Left ventricle myocardium inferior (tissue), 1 donor: ENCODE results near the gene MEIS1. TPM values are rescaled to one million over a fixed set of nuclear protein-coding genes. Genes with fewer than 3 reads are reported as not detected.
A peak's percentile ranks its signal among the peaks of the same experiment; 100 is the strongest.

Experiments
- DNase-seq: peaks from one replicate; pipeline ENCODE4 v3.0.0-alpha.2; 2020
- H3K27ac ChIP-seq: fragments of 200-600 bp; replicated peaks from 2 replicates; pipeline ENCODE4 v1.8.0; 2021
- H3K27me3 ChIP-seq: fragments of 200-600 bp; 2 replicates; pipeline ENCODE4 v1.8.0; 2021; ENCODE audit warnings: low read depth
- H3K36me3 ChIP-seq: fragments of 200-600 bp; 2 replicates; pipeline ENCODE4 v1.8.0; 2021
- H3K4me1 ChIP-seq: fragments of 200-600 bp; 2 replicates; pipeline ENCODE4 v1.8.0; 2021
- H3K4me3 ChIP-seq: fragments of 200-600 bp; 2 replicates; pipeline ENCODE4 v1.8.0; 2021; ENCODE audit warnings: mild to moderate bottlenecking, moderate library complexity
- H3K9me3 ChIP-seq: fragments of 200-600 bp; replicated peaks from 2 replicates; pipeline ENCODE4 v1.8.0; 2021
- intact Hi-C: fragments of 100-400 bp; cut with micrococcal nuclease; formaldehyde crosslinking; loops from one replicate; pipeline ENCODE4 v1.11.0; 2022
- total RNA-seq: library from RNA; stranded (reverse); fragmentation: NEBNext Ultra II Directional; extraction: Animal tissue kit (Norgen Biotek cat#: 25700); gene quantifications from one replicate; pipeline ENCODE4 v1.2.1, GENCODE V29; 2021
- TF ChIP-seq, protein P1 (sequence below): fragments of 200-600 bp; IDR thresholded peaks from 2 replicates; pipeline ENCODE4 v1.8.0; 2021; ENCODE audit warnings: antibody characterized with exemption, mild to moderate bottlenecking, borderline replicate concordance
- donor health status: DM: no; HTN: yes; CAD: no; lungs with severe emphysema.

MEIS1 gene
- total RNA-seq, 1 donor from 2014 or later, result 38.0 TPM

DNA sequence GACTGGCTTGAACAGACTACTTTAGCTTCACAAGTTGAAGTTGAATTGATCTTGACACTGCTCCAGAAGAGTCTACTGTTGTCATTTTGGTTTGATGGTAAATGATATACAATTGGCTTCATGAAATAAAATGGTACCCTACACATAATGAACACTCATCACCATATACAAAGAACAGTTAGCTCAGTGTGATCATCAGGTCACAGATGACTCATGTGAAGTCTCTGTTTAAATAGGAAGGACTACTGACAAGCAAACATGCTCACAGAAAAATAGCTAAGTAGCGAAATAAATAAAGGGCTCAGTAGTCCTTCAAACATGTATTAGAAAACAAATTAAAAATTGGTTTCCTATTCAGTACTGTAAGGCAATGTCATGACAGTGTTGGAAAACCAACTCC lies 96.2 kb downstream of the MEIS1 start:
- Histone ChIP-seq H3K4me1 (peaks cover 66% of the 10 kb centered on the region), H3K27ac (no peak overlapping the region)

DNA sequence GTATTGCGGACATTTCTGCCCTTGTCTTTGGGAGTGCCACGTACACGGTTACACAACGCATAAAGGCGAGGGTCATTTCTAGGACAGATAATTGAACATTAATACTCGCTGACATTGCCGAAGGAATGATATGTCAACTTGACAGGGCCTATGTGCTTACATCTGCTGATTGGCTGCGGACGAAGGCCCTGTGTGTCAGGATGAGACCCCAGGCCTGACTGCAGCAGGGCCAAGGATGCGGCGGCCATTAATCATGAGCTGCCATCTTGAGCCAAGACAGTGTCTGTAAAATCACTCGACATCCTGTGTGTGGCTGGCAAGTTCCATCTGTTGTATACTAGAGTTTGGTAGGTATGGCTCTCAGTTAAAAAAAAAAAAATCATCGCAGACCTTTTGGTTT lies 96.6 kb downstream of the MEIS1 start:
- no peak for DNase-seq
- intact Hi-C loops, result no loop called here
- Histone ChIP-seq H3K4me1 (peaks cover 66% of the 10 kb centered on the region), H3K4me3 (no peak overlapping the region), H3K27ac (no peak overlapping the region), H3K27me3 (no peaks in the 10 kb centered on the region), H3K36me3 (no peaks in the 10 kb centered on the region), H3K9me3 (no peaks in the 10 kb centered on the region)
- TF ChIP-seq, protein P1, sequence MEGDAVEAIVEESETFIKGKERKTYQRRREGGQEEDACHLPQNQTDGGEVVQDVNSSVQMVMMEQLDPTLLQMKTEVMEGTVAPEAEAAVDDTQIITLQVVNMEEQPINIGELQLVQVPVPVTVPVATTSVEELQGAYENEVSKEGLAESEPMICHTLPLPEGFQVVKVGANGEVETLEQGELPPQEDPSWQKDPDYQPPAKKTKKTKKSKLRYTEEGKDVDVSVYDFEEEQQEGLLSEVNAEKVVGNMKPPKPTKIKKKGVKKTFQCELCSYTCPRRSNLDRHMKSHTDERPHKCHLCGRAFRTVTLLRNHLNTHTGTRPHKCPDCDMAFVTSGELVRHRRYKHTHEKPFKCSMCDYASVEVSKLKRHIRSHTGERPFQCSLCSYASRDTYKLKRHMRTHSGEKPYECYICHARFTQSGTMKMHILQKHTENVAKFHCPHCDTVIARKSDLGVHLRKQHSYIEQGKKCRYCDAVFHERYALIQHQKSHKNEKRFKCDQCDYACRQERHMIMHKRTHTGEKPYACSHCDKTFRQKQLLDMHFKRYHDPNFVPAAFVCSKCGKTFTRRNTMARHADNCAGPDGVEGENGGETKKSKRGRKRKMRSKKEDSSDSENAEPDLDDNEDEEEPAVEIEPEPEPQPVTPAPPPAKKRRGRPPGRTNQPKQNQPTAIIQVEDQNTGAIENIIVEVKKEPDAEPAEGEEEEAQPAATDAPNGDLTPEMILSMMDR, result no peak

More for the DNA sequence above, 96.2 kb downstream of the MEIS1 start:
- Histone ChIP-seq H3K27me3 (no peaks in the 10 kb centered on the region), H3K4me3 (no peak overlapping the region), H3K36me3 (no peaks in the 10 kb centered on the region), H3K9me3 (no peaks in the 10 kb centered on the region)
- intact Hi-C loops, result no loop called here
- no peak for DNase-seq
- TF ChIP-seq, protein P1, result no peak

DNA sequence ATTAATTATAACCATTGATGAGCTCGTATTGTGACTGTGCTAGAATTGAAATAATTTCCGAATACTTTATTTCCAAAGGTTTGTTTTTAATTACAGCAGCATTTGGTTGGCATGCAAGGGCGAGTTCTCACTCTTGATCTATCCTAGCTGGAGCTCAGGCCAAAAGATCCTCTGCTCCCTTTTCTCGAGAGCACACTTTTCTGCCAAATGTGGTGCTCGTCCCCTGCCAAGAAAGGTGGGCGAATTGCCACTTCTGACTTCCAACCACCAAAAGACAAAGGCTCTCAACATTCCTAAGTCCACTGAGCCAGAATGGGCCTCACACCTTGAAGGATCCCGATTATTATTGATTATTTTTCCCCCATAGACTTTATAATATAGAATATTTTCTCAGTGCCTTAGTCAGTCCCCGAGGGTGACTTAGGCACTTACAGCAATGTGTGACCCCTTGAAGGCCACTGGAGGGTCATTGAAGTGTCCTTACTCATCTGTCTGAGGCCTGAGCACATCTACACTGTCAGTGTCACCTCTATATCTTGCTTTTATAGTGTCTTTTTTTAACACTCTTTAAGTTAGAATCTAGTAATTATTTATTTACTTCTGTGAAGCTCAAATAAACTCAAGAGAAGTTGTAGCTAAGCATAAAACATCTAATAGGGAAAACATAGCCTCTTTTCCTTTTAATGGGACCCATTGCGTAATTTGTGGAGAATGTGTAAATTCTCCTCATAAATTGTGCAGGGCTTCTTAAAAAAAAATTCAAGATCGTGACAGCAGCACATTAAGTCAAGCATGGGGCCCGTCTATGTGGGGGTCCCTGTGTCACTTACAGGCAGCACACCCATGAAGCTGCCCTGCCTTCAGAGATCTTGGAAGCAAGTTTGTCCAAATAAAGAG lies 98.3 kb downstream of the MEIS1 start:
- DNase-seq, result no peak
- peaks cover 75% of the 10 kb centered on the region for H3K4me1 ChIP-seq
- peak overlapping the region; percentile 31 for H3K27ac ChIP-seq

DNA sequence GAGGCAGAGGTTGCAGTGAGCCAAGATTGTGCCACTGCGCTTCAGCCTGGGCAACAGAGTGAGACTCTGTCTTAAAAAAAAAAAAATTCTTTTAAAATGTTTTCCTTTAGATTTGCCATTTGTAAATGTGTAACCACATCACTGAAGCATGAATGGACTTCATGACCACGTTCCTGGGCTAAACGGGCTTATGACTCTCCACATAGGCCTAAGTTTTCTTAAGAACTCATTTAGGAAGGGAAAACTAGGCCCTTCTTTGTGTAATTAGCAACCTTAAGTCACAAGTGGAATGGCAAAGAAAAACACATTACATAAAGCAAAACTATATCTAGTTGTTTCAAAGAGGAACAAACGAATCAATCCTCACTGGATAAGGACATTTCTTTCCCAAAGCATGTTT lies 99.5 kb downstream of the MEIS1 start:
- Histone ChIP-seq H3K4me1 (peaks cover 75% of the 10 kb centered on the region), H3K9me3 (no peaks in the 10 kb centered on the region), H3K27ac (no peak overlapping the region), H3K27me3 (no peaks in the 10 kb centered on the region), H3K36me3 (no peaks in the 10 kb centered on the region), H3K4me3 (no peak overlapping the region)
- TF ChIP-seq, protein P1, result no peak
- intact Hi-C loops, result no loop called here
- no peak for DNase-seq

More for the DNA sequence above, 98.3 kb downstream of the MEIS1 start:
- Histone ChIP-seq H3K9me3 (no peaks in the 10 kb centered on the region), H3K4me3 (no peak overlapping the region), H3K36me3 (no peaks in the 10 kb centered on the region), H3K27me3 (no peaks in the 10 kb centered on the region)
- intact Hi-C loops, result no loop called here
- TF ChIP-seq, protein P1, result no peak

DNA sequence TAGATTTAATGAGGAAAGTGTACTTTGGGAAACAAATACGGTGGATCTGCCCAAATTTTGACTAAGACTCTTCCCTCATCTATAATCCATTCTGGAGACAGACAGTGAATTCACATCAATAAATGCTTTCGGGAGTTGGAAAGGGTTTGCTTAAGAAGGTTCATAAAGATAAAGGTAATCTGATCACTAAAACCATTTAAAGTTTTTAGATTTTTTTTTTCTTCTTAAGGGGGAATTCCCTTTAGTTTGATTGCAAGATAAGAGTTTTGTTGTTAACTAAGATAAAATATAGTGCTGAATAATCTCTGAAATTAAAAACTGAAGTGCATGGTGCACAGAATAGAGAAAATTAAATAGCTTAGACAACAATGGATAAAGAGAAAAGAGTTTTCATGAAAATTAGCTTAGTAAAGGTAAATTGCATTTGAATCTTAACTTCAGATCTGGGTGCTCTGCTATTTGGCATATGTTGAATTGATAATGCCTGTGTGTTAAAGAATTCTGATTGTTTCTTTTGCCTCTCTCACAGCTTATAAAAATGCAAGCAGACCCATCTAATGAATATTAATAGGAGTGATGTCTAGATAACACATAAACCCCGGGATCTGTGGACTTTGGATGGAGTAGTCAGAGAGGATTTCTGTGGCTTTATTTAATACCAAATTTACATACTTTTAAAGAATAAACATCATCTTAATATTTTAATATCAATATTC lies 100.8 kb downstream of the MEIS1 start:
- Histone ChIP-seq H3K4me1 (peaks cover 81% of the 10 kb centered on the region), H3K27ac (no peak overlapping the region), H3K9me3 (no peaks in the 10 kb centered on the region), H3K27me3 (no peaks in the 10 kb centered on the region), H3K36me3 (no peaks in the 10 kb centered on the region), H3K4me3 (no peak overlapping the region)
- intact Hi-C loops, result no loop called here
- DNase-seq, result no peak
- TF ChIP-seq, protein P1, result no peak
